NT2/D1 (cell line): Measurements from ENCODE around the gene CSPG5.

Experiments
- DNase-seq: peaks from one replicate; pipeline ENCODE4 v3.0.0-alpha.2; 2011; ENCODE audit warnings: low read depth, low spot score
- H3K27me3 ChIP-seq: 2 replicates; pipeline ENCODE4 v1.6.0; 2011; ENCODE audit warnings: mild to moderate bottlenecking; ENCODE audit not compliant: insufficient read length, insufficient read depth
- H3K36me3 ChIP-seq: 2 replicates; pipeline ENCODE4 v1.6.1; 2011; ENCODE audit warnings: mild to moderate bottlenecking, low read length, mixed read lengths; ENCODE audit not compliant: insufficient read depth, insufficient read length
- H3K4me1 ChIP-seq: 2 replicates; pipeline ENCODE4 v1.5.1; 2011; ENCODE audit not compliant: insufficient read depth, insufficient read length
- H3K4me3 ChIP-seq: 2 replicates; pipeline ENCODE4 v1.5.1; 2011; ENCODE audit warnings: low read depth; ENCODE audit not compliant: insufficient read length
- H3K9ac ChIP-seq: 2 replicates; pipeline ENCODE4 v1.6.0; 2011; ENCODE audit warnings: low read depth; ENCODE audit not compliant: insufficient read length
- H3K9me3 ChIP-seq: 2 replicates; pipeline ENCODE4 v1.5.1; 2011; ENCODE audit warnings: mild to moderate bottlenecking, low read length; ENCODE audit not compliant: insufficient read depth
- SUZ12 ChIP-seq: IDR thresholded peaks from 2 replicates; pipeline ENCODE4 v1.6.1; 2011; ENCODE audit not compliant: insufficient read length, insufficient read depth; ENCODE audit errors: extremely low read depth
- YY1 ChIP-seq: IDR thresholded peaks from 2 replicates; pipeline ENCODE4 v1.6.1; 2011; ENCODE audit not compliant: insufficient read length, insufficient read depth
- ZNF274 ChIP-seq: IDR thresholded peaks from 2 replicates; pipeline ENCODE4 v1.6.1; 2011; ENCODE audit warnings: mild to moderate bottlenecking, low read depth, low read length

CSPG5 gene

DNA sequence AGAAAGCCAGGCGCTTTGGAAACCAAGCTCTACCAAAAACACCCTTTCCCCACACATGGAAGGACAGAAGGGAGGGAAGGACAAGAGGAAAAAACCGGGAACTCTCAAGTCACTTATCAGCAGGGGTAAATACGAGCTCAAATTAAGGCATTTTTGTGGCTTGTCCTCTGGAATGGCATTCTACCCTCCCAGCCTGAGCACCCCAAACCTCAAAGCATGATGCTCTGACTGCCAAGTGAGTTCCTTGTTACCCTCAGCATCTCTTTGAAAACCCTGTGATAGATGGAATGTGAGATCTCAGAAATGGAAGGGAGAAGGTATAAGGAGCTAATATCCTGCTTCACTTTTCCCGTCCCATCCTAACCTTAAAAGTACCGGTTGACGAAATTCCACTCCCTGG, 8.1 kb upstream of the CSPG5 start:
- no peak overlapping the region for H3K4me3 ChIP-seq
- DNase-seq, result no peak
- H3K4me1 ChIP-seq, result peaks cover 5% of the 10 kb centered on the region
- no peaks in the 10 kb centered on the region for H3K9me3 ChIP-seq
- no peaks in the 10 kb centered on the region for H3K27me3 ChIP-seq
- no peak overlapping the region for H3K9ac ChIP-seq
- peaks cover 53% of the 10 kb centered on the region for H3K36me3 ChIP-seq
- no peak for TF ChIP-seq SUZ12
- TF ChIP-seq ZNF274, result no peak
- no peak for TF ChIP-seq YY1

DNA sequence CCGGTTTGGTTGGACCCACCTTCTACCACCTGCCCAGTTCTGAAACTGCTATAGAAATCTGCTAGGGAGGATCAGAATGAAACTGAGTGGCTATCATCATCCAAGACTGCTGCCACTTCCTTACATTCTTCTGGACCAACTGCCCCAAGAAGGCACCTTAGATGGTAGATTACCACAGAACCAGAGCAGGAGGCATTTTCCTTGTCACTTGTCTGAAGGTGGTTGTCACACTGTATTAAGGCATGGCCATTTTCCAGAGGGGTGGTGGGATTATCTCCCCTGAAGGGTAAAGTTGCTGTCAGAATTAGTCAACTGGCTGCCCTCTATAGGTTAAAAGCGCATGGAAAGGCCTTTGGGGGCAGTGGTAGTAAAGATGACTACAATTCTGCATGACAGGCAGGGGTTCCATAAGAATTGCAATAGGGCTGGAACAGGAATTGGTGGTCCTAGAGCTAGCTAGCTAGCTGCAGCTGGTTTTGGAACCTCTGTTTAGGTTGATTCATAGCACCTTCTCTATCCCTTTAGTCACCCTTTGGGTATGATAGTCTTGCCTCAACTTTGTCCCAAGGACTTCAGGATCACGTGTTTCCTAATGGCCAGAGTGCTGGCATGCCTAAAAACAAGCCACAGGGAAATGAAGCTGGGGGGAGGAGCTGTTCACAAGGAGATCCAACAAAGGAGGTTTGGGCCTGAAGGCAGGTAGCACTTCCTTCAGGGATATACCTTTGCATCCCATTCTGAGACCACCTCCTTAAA, 4.8 kb upstream of the CSPG5 start:
- no peak for DNase-seq
- no peak overlapping the region for H3K4me3 ChIP-seq

DNA sequence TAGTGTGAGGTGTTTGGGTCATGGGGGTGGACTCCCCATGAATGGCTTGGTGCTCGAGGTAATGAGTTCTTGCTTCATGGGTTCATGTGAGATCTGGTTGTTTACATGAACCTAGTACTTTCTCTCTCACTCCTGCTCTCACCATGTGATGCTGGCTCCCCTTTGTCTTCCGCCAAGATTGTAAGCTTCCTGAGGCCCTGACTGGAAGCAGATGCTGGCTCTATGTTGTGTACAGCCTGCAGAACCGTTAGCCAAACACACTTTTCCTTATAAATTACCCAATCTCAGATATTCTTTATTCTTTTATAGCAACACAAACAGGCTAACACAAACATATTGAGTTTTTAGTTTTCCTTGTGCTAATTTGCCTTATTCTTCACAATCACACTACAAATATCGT, 3.2 kb upstream of the CSPG5 start:
- Histone ChIP-seq H3K4me1 (peaks cover 2% of the 10 kb centered on the region), H3K36me3 (peaks cover 16% of the 10 kb centered on the region), H3K27me3 (peaks cover 37% of the 10 kb centered on the region), H3K9me3 (no peaks in the 10 kb centered on the region), H3K4me3 (no peak overlapping the region), H3K9ac (no peak overlapping the region)
- no peak for TF ChIP-seq SUZ12
- no peak for TF ChIP-seq ZNF274
- no peak for TF ChIP-seq YY1
- no peak for DNase-seq

More for the DNA sequence above, 4.8 kb upstream of the CSPG5 start:
- Histone ChIP-seq H3K9me3 (no peaks in the 10 kb centered on the region), H3K36me3 (peaks cover 28% of the 10 kb centered on the region), H3K9ac (no peak overlapping the region), H3K4me1 (peaks cover 5% of the 10 kb centered on the region), H3K27me3 (peaks cover 23% of the 10 kb centered on the region)
- no peak for TF ChIP-seq ZNF274
- no peak for TF ChIP-seq SUZ12
- no peak for TF ChIP-seq YY1

DNA sequence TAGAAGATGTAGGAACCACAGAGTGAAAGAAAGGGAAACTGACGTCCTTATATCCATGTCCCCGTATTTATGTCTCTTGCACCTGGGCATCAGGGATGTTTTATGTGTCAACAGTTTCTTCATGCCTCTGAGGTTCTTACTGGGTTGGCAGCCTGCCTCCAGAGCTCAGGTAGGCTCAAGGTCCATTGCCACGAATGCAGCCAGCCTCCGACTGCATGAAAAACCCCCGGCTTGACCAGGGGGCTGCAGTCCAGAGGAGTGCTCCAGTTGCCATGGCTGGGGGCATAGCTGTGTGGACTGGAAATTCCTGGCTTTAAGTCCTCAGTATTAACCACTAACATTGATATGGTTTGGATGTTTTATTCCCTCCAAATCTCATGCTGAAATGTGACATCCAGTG, 2.8 kb upstream of the CSPG5 start:
- Histone ChIP-seq H3K4me1 (peaks cover 2% of the 10 kb centered on the region), H3K36me3 (peaks cover 16% of the 10 kb centered on the region), H3K9ac (no peak overlapping the region), H3K4me3 (no peak overlapping the region), H3K9me3 (no peaks in the 10 kb centered on the region), H3K27me3 (peaks cover 40% of the 10 kb centered on the region)
- TF ChIP-seq SUZ12 (no peak), YY1 (no peak), ZNF274 (no peak)
- DNase-seq, result no peak

DNA sequence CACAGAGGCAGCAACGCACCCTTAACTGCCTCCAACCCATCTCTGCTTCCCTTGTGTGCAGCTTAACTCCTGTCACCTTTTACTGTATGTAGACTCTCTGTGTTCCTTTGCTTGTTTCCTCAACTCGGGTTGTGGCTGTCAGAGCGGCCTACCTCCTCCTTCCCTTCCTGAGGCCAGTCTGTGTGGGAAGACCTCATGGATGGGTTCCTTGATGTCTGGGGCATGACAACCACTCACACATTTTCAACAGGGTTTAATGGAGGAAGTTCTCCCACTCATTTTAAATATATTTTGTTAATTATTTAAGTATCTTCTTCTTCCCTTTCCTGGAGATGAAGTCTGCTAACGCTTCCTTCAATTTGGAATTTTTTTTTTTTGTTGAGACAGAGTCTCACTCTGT, 1.8 kb upstream of the CSPG5 start:
- Histone ChIP-seq H3K4me1 (peaks cover 2% of the 10 kb centered on the region), H3K9me3 (no peaks in the 10 kb centered on the region), H3K9ac (no peak overlapping the region), H3K4me3 (no peak overlapping the region), H3K36me3 (peaks cover 7% of the 10 kb centered on the region), H3K27me3 (peaks cover 40% of the 10 kb centered on the region)
- TF ChIP-seq YY1 (no peak), ZNF274 (no peak), SUZ12 (no peak)
- DNase-seq, result no peak

DNA sequence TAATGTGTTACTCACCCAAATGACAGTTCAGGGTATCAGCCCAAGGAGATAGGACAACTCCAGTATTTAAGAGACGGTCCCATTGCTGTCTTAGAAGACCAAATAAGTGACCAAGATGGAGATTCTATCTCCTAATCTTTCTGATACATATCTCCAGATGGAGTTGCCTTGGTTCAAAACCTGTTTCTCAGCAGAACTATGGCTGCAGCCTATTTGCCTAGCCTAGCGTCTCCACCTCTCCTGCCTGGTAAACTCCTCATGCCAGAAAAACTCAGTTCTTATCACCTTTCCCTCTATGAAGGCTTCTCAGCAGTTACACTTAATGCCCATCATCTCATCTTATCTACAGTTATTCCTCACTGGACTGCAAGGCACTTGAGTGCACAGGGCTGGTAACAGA, 1.2 kb upstream of the CSPG5 start:
- Histone ChIP-seq H3K4me1 (peaks cover 2% of the 10 kb centered on the region), H3K36me3 (peaks cover under 1% of the 10 kb centered on the region), H3K4me3 (no peak overlapping the region), H3K9ac (no peak overlapping the region), H3K27me3 (peaks cover 40% of the 10 kb centered on the region), H3K9me3 (no peaks in the 10 kb centered on the region)
- no peak for DNase-seq
- TF ChIP-seq SUZ12 (no peak), ZNF274 (no peak), YY1 (no peak)

DNA sequence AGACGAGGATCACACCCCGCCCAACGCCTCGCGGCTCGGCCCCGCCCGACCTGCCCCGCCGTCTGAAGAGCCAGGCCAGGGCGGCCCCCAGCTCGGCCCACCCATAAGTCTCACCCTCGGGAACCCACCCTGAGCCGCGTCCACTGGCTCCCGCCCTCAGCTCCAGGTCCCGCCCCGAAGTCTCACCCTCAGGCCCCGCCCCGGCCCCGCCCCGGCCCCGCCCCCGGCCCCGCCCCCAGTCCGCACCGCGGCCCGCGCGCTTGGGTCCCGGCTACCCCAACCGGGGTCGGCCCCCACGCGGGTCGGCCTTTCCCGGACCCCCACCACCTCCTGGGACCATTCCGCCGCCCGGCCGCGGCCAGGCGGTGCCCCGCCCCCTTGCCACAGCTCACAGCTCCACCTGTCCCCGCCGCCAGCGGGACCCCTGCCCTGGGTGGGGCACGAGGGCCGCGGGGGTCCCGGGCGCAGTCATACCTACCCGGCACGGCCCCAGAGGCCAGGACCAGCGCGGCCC, 489 bp downstream of the CSPG5 start:
- no peaks in the 10 kb centered on the region for H3K36me3 ChIP-seq
- TF ChIP-seq ZNF274, result no peak
- H3K4me3 ChIP-seq, result peak overlapping the region; percentile 44
- DNase-seq, result no peak
- H3K9me3 ChIP-seq, result no peaks in the 10 kb centered on the region
- no peak overlapping the region for H3K9ac ChIP-seq
- peaks cover 40% of the 10 kb centered on the region for H3K27me3 ChIP-seq
- H3K4me1 ChIP-seq, result peaks cover 2% of the 10 kb centered on the region
